ENCODE measurements around the gene FTSJ3. TPM values are rescaled to one million over a fixed set of nuclear protein-coding genes. Genes with fewer than 3 reads are reported as not detected.

Gene FTSJ3
- total RNA-seq, 1 experiment from 2014 or later = 80.3 TPM

DNA sequence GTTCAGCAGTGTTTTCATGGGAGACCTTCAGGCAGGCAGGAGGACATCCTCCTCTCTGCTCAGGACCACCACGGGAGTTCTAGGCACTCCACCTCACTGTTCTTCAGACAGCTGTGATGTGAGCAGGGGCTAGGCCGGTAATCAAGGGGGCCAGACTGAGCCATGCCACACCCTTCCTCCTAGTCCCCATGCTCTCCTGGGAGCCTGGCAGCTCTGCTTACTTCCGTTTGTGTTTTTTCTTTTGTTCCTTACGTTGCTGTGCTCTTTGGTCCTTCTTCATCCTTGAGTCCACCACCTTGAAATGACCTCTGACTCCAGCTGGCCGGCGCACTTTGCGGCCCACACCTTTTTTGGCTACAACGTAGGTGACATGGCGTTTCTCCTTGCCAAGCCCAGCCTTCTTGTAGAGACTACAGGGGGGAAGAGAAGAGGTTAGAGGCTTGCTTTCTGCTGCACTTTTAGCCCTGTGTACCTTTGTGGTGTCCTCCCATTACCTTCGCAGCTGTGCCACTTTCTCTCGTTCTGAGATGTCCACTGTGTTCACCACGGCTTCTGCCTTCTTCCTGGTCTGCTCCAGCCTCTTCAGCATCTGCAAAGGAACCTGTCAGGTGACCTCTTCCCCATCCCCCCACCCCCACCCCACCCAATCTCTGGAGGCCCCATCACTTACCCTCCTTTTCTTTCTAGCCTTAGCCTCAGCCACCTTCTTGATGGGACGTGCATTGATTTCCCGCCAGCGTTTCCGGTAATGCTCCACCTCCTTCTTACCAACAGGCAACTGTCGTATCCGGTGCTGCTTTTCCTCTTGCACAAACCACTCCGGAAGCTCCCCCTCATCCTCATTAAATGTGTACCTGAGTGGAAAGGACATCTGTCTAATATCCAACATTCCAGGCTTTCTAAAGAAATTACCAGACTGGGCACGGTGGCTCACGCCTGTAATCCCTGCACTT, 7.6 kb downstream of the FTSJ3 start:
- Histone ChIP-seq H3K9ac (ENCODE audit: extremely low read depth, insufficient read length, low read length) (no peak overlapping the region), H2BK20ac (ENCODE audit: low read depth, low read length, poor library complexity, severe bottlenecking) (no peak overlapping the region), H3K18ac (ENCODE audit: insufficient read length, low read depth, low read length) (no peak overlapping the region), H2BK120ac (ENCODE audit: low read depth, low read length, poor library complexity, severe bottlenecking) (no peak overlapping the region), H3K23me2 (ENCODE audit: insufficient read length, low read depth, low read length, poor library complexity, severe bottlenecking) (no peaks in the 10 kb centered on the region), H3T11ph (ENCODE audit: low read length) (no peak overlapping the region), H2BK5ac (ENCODE audit: insufficient read length, low read length) (no peak overlapping the region), H3K14ac (ENCODE audit: insufficient read depth, low read length) (no peak overlapping the region), H3K9me3 (ENCODE audit: control insufficient read depth, low read depth, low read length) (no peaks in the 10 kb centered on the region), H4K91ac (ENCODE audit: insufficient read length, low read depth, low read length) (no peak overlapping the region), H2BK12ac (ENCODE audit: insufficient read length, low read depth, low read length) (no peak overlapping the region), H2AFZ (ENCODE audit: low read length) (no peak overlapping the region), H4K8ac (replicated peaks; ENCODE audit: insufficient read length, low read depth, low read length) (no peak overlapping the region), H2BK15ac (ENCODE audit: low read depth, low read length) (no peak overlapping the region), H2AK5ac (ENCODE audit: insufficient read length, low read length) (no peak overlapping the region), H3K79me1 (ENCODE audit: insufficient read depth, low read depth, low read length, poor library complexity, severe bottlenecking) (no peaks in the 10 kb centered on the region), H3K27me3 (ENCODE audit: insufficient read depth, low read length) (no peaks in the 10 kb centered on the region), H3K4me2 (ENCODE audit: insufficient read depth, insufficient read length, low read length) (no peak overlapping the region), H4K20me1 (ENCODE audit: control insufficient read depth, insufficient read depth, insufficient read length) (no peaks in the 10 kb centered on the region), H3K23ac (ENCODE audit: insufficient read length, low read depth, low read length) (no peak overlapping the region), H3K4me1 (ENCODE audit: insufficient read depth, low read length) (no peaks in the 10 kb centered on the region), H4K5ac (ENCODE audit: insufficient read length, low read depth, low read length) (no peak overlapping the region), H3K56ac (ENCODE audit: insufficient read length, low read depth, low read length) (no peak overlapping the region), H3K4ac (ENCODE audit: low read depth, low read length) (no peak overlapping the region), H3K79me2 (ENCODE audit: insufficient read depth, low read length) (no peaks in the 10 kb centered on the region), H3K27ac (ENCODE audit: insufficient read length, low read depth, low read length) (no peak overlapping the region)
- no CpG with 5 or more reads among the region's 21 CpGs for WGBS (ENCODE audit: extremely low coverage, insufficient read length, low lambda C conversion rate)
- Mint-ChIP-seq H3K27me3 (ENCODE audit: low read depth) (no peaks in the 10 kb centered on the region; the same call in 1 of the 2 replicates), H3K4me3 (no peak overlapping the region), H3K4me1 (no peaks in the 10 kb centered on the region), H3K36me3 (ENCODE audit: insufficient read depth in 1 of 3, low read depth in 3 of 3) (peaks cover 58 to 100% (median 97%) of the 10 kb centered on the region in 3 experiments), H3K9me3 (no peaks in the 10 kb centered on the region), H3K27ac (peak overlapping the region in 1 of 3 experiments; percentile 42; a peak in 3 of 7 replicates)
- TF ChIP-seq, protein P1, sequence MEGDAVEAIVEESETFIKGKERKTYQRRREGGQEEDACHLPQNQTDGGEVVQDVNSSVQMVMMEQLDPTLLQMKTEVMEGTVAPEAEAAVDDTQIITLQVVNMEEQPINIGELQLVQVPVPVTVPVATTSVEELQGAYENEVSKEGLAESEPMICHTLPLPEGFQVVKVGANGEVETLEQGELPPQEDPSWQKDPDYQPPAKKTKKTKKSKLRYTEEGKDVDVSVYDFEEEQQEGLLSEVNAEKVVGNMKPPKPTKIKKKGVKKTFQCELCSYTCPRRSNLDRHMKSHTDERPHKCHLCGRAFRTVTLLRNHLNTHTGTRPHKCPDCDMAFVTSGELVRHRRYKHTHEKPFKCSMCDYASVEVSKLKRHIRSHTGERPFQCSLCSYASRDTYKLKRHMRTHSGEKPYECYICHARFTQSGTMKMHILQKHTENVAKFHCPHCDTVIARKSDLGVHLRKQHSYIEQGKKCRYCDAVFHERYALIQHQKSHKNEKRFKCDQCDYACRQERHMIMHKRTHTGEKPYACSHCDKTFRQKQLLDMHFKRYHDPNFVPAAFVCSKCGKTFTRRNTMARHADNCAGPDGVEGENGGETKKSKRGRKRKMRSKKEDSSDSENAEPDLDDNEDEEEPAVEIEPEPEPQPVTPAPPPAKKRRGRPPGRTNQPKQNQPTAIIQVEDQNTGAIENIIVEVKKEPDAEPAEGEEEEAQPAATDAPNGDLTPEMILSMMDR (conservative IDR thresholded peaks at IDR 0.05) = no peak
- no peak for DNase-seq
